Karpas-422 (cell line): Measurements from ENCODE around the gene R3HDM4. TPM values are rescaled to one million over a fixed set of nuclear protein-coding genes. Genes with fewer than 3 reads are reported as not detected.
"Not testable (repeated sequence)": the region's sequence is repeated elsewhere in the genome, so short reads cannot be mapped to it uniquely, and the experiment has no call there.

Experiments
- DNase-seq: peaks from one replicate; pipeline ENCODE4 v3.0.0-alpha.2; 2015
- H2AFZ ChIP-seq: fragments of 200-600 bp; sonication (generic); 2 replicates; pipeline ENCODE4 v1.6.1; 2014; ENCODE audit warnings: antibody characterized with exemption, low read length, mixed read lengths
- H3K27ac ChIP-seq: fragments of 200-600 bp; sonication (generic); 2 replicates; pipeline ENCODE4 v1.5.1; 2014; ENCODE audit warnings: mild to moderate bottlenecking, low read length, moderate library complexity
- H3K27me3 ChIP-seq: fragments of 200-600 bp; sonication (generic); 2 replicates; pipeline ENCODE4 v1.6.1; 2014; ENCODE audit warnings: low read length, mixed read lengths
- H3K36me3 ChIP-seq: fragments of 200-600 bp; sonication (generic); 2 replicates; pipeline ENCODE4 v1.6.1; 2014; ENCODE audit warnings: low read length, mixed read lengths; ENCODE audit not compliant: insufficient read depth
- H3K4me1 ChIP-seq: fragments of 200-600 bp; sonication (generic); 2 replicates; pipeline ENCODE4 v1.6.1; 2014; ENCODE audit warnings: mild to moderate bottlenecking, low read length, mixed read lengths
- H3K4me2 ChIP-seq: fragments of 200-600 bp; sonication (generic); 2 replicates; pipeline ENCODE4 v1.6.1; 2014; ENCODE audit warnings: low read length, low read depth, mild to moderate bottlenecking; ENCODE audit not compliant: poor library complexity, severe bottlenecking
- H3K4me3 ChIP-seq: fragments of 200-600 bp; sonication (generic); 2 replicates; pipeline ENCODE4 v1.5.1; 2014; ENCODE audit warnings: mild to moderate bottlenecking, antibody characterized with exemption, low read length, mixed read lengths
- H3K79me2 ChIP-seq: fragments of 200-600 bp; sonication (generic); 2 replicates; pipeline ENCODE4 v1.6.1; 2014; ENCODE audit warnings: mild to moderate bottlenecking, low read length, mixed read lengths
- H3K9ac ChIP-seq: fragments of 200-600 bp; sonication (generic); 2 replicates; pipeline ENCODE4 v1.6.0; 2014; ENCODE audit warnings: low read length
- H3K9me2 ChIP-seq: fragments of 200-600 bp; sonication (generic), shearing (Covaris generic); replicated peaks from 2 replicates; pipeline ENCODE4 v1.6.0; 2014; ENCODE audit warnings: mild to moderate bottlenecking, low read length, moderate library complexity; ENCODE audit not compliant: insufficient read depth
- H3K9me3 ChIP-seq: fragments of 300-700, 200-600 bp; sonication (generic); 2 replicates; pipeline ENCODE4 v1.6.1; 2014; ENCODE audit warnings: low read length, mixed read lengths
- H4K20me1 ChIP-seq: fragments of 200-600 bp; sonication (generic); 2 replicates; pipeline ENCODE4 v1.6.1; 2014; ENCODE audit warnings: mild to moderate bottlenecking, antibody characterized with exemption, low read length, low read depth; ENCODE audit not compliant: insufficient read depth
- total RNA-seq: library from RNA; depleted of rRNA; stranded (reverse); fragments of >200 nt; shearing (Covaris generic); gene quantifications from 2 replicates; pipeline ENCODE4 v1.2.3, GENCODE V29; 2014; ENCODE audit warnings: low replicate concordance

Gene R3HDM4
- total RNA-seq, 1 experiment from 2014 or later, result 41.9 TPM

- H4K20me1 ChIP-seq, H3K9me3 ChIP-seq, H3K9me2 ChIP-seq, H3K9ac ChIP-seq, H2AFZ ChIP-seq, H3K79me2 ChIP-seq, H3K4me1 ChIP-seq, H3K36me3 ChIP-seq, H3K4me2 ChIP-seq, DNase-seq, H3K27ac ChIP-seq, H3K27me3 ChIP-seq, H3K4me3 ChIP-seq: not testable (repeated sequence)
These were observed 59.3 kb downstream of the R3HDM4 start for GRCh38 chr19:853614-854220.

- Histone ChIP-seq H3K79me2 (no peaks in the 10 kb centered on the region), H3K4me2 (no peak overlapping the region), H3K4me3 (no peak overlapping the region), H3K27me3 (no peaks in the 10 kb centered on the region), H3K36me3 (no peaks in the 10 kb centered on the region), H3K9me2 (no peaks in the 10 kb centered on the region), H3K27ac (no peak overlapping the region), H3K4me1 (no peaks in the 10 kb centered on the region), H2AFZ (no peak overlapping the region), H3K9me3 (no peaks in the 10 kb centered on the region), H3K9ac (no peak overlapping the region), H4K20me1 (no peaks in the 10 kb centered on the region)
- DNase-seq, result no peak
These were observed 59.9 kb downstream of the R3HDM4 start for GRCh38 chr19:853014-853585.

GRCh38 chr19:852136-853013, 60.6 kb downstream of the R3HDM4 start, which contains the start of gene ELANE:
Gene ELANE (plus strand): TSS chr19:852303. CDS start chr19:852329, 26 bp downstream.
- Histone ChIP-seq H3K27ac (no peak within 1 kb of the TSS), H3K9ac (no peak within 1 kb of the TSS), H3K36me3 (no peaks in the 10 kb centered on the region), H3K9me2 (no peaks in the 10 kb centered on the region), H4K20me1 (no peaks in the 10 kb centered on the region), H3K27me3 (no peaks in the 10 kb centered on the region), H3K79me2 (no peaks in the 10 kb centered on the region), H3K9me3 (no peaks in the 10 kb centered on the region), H3K4me2 (no peak within 1 kb of the TSS), H3K4me1 (no peaks in the 10 kb centered on the region), H2AFZ (no peak within 1 kb of the TSS), H3K4me3 (no peak within 1 kb of the TSS)
- DNase-seq, result no peak

GRCh38 chr19:850979-851335, 62.1 kb downstream of the R3HDM4 start:
- Histone ChIP-seq H3K4me2 (no peak overlapping the region), H3K27me3 (no peaks in the 10 kb centered on the region), H3K9ac (no peak overlapping the region)

GRCh38 chr19:850221-850978, 62.6 kb downstream of the R3HDM4 start:
- no peak overlapping the region for H2AFZ ChIP-seq
- DNase-seq, result no peak
- H3K9ac ChIP-seq, result no peak overlapping the region
- no peaks in the 10 kb centered on the region for H3K36me3 ChIP-seq
- H3K27ac ChIP-seq, result no peak overlapping the region
- H3K4me3 ChIP-seq, result no peak overlapping the region
- H3K4me1 ChIP-seq, result no peaks in the 10 kb centered on the region
- H3K9me2 ChIP-seq, result no peaks in the 10 kb centered on the region
- no peaks in the 10 kb centered on the region for H3K79me2 ChIP-seq
- H4K20me1 ChIP-seq, result no peaks in the 10 kb centered on the region
- H3K27me3 ChIP-seq, result no peaks in the 10 kb centered on the region
- H3K4me2 ChIP-seq, result no peak overlapping the region
- no peaks in the 10 kb centered on the region for H3K9me3 ChIP-seq

More at GRCh38 chr19:850979-851335, 62.1 kb downstream of the R3HDM4 start:
- no peak overlapping the region for H3K4me3 ChIP-seq
- no peak overlapping the region for H2AFZ ChIP-seq
- no peaks in the 10 kb centered on the region for H3K9me2 ChIP-seq
- no peak overlapping the region for H3K27ac ChIP-seq
- no peaks in the 10 kb centered on the region for H3K79me2 ChIP-seq
- H3K4me1 ChIP-seq, result no peaks in the 10 kb centered on the region
- H4K20me1 ChIP-seq, result no peaks in the 10 kb centered on the region
- no peaks in the 10 kb centered on the region for H3K9me3 ChIP-seq
- no peaks in the 10 kb centered on the region for H3K36me3 ChIP-seq
- DNase-seq, result no peak

GRCh38 chr19:849195-849594, 63.8 kb downstream of the R3HDM4 start:
- H3K4me3 ChIP-seq, H4K20me1 ChIP-seq, H3K9me2 ChIP-seq, H3K36me3 ChIP-seq, H2AFZ ChIP-seq, H3K27ac ChIP-seq, DNase-seq, H3K9me3 ChIP-seq, H3K79me2 ChIP-seq, H3K9ac ChIP-seq, H3K4me1 ChIP-seq, H3K27me3 ChIP-seq, H3K4me2 ChIP-seq: not testable (repeated sequence)

GRCh38 chr19:848386-848921, 64.6 kb downstream of the R3HDM4 start:
- Histone ChIP-seq H3K4me2 (no peak overlapping the region), H3K27ac (no peak overlapping the region), H3K9ac (no peak overlapping the region), H4K20me1 (no peaks in the 10 kb centered on the region), H3K9me3 (no peaks in the 10 kb centered on the region), H2AFZ (no peak overlapping the region), H3K9me2 (no peaks in the 10 kb centered on the region), H3K4me3 (no peak overlapping the region), H3K36me3 (no peaks in the 10 kb centered on the region), H3K4me1 (no peaks in the 10 kb centered on the region), H3K27me3 (no peaks in the 10 kb centered on the region), H3K79me2 (no peaks in the 10 kb centered on the region)
- DNase-seq, result no peak
